ENCODE data around the gene VEGFC. TPM values are rescaled to one million over a fixed set of nuclear protein-coding genes. Genes with fewer than 3 reads are reported as not detected.

The VEGFC gene
- total RNA-seq, 5 donors from 2014 or later (not counting 1 experiment from before 2014, with no cell fraction given), result 0.13 to 0.18 TPM; not detected in 3

DNA sequence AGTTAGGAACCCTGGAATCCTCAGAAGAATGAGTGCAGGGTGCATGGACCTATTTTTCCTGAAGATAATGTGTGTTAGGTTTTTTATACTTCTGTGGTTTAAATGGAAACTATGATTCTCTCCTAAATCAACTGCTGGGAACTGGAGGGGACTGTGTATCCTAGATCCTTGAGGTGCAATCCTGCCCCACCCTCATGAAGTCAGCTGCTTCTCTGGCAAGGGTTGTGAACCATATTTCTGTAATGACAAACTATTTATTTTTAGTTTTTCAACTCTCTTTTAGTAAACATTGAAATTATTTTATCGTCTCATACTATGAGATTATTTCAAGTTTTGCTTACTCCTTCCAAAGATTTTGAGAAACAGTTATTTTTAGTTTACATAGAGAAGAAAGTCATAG, 25.8 kb upstream of the VEGFC start:
- no peaks in the 10 kb centered on the region for H3K36me3 ChIP-seq (ENCODE audit: control insufficient read depth in 2 of 2, extremely low read depth in 1 of 2, insufficient read depth in 1 of 2, low read length in 1 of 2)
- CTCF ChIA-PET, result no interaction called here
- ATAC-seq (replicated peaks in 1 of 4), result no peak
- WGBS (ENCODE audit: insufficient coverage), result no CpG with 5 or more reads among the region's 1 CpG
- no peaks in the 10 kb centered on the region for H3K9me3 ChIP-seq
- DNase-seq, result no peak
- Mint-ChIP-seq H3K4me3 (no peak overlapping the region), H3K4me1 (no peaks in the 10 kb centered on the region), H3K27me3 (no peaks in the 10 kb centered on the region), H3K27ac (no peak overlapping the region), H3K9me3 (peaks cover 0 to 2% (median 0%) of the 10 kb centered on the region in 3 donors), H3K36me3 (no peaks in the 10 kb centered on the region)
- H3K4me3 ChIP-seq (ENCODE audit: control insufficient read depth in 1 of 2, extremely low read depth in 1 of 2, low read length in 1 of 2), result no peak overlapping the region
- POLR2A ChIA-PET, result no interaction called here
- no peaks in the 10 kb centered on the region for H3K27me3 ChIP-seq (replicated peaks in 1 of 2; ENCODE audit: control insufficient read depth in 2 of 2, extremely low read depth in 1 of 2, insufficient read depth in 2 of 2, low read length in 1 of 2)
- no peak overlapping the region for H3K27ac ChIP-seq (ENCODE audit: low read length)
- H3K4me1 ChIP-seq (ENCODE audit: control insufficient read depth in 1 of 2, extremely low read depth in 1 of 2, insufficient read depth in 2 of 2, low read length in 2 of 2), result no peaks in the 10 kb centered on the region

DNA sequence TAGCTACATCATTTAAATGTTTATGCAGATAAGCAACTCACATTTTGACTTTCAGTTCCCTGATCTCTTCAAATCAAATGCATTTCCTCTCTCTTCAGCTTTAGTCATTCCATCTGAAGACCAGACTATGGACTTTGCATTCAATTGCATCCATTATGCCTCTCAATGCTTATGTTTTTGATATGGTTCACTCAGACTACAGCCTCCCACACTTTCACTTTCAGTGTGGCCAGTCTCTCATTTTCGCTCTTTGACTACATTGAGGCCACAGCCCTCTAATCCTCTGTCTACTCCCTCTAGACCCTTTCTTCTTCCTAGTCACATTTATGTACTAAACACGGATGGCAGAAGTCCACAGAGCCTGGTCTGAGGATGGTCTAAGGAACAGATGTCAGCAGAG, 24.5 kb upstream of the VEGFC start:
- Mint-ChIP-seq H3K4me3 (no peak overlapping the region), H3K27me3 (no peaks in the 10 kb centered on the region), H3K36me3 (no peaks in the 10 kb centered on the region), H3K4me1 (no peaks in the 10 kb centered on the region), H3K27ac (no peak overlapping the region), H3K9me3 (peaks cover 0 to under 1% (median 0%) of the 10 kb centered on the region in 3 donors)
- Histone ChIP-seq H3K36me3 (ENCODE audit: control insufficient read depth in 2 of 2, extremely low read depth in 1 of 2, insufficient read depth in 1 of 2, low read length in 1 of 2) (no peaks in the 10 kb centered on the region), H3K27me3 (replicated peaks in 1 of 2; ENCODE audit: control insufficient read depth in 2 of 2, extremely low read depth in 1 of 2, insufficient read depth in 2 of 2, low read length in 1 of 2) (no peaks in the 10 kb centered on the region), H3K4me1 (ENCODE audit: control insufficient read depth in 1 of 2, extremely low read depth in 1 of 2, insufficient read depth in 2 of 2, low read length in 2 of 2) (no peaks in the 10 kb centered on the region), H3K4me3 (ENCODE audit: control insufficient read depth in 1 of 2, extremely low read depth in 1 of 2, low read length in 1 of 2) (no peak overlapping the region), H3K27ac (ENCODE audit: low read length) (no peak overlapping the region), H3K9me3 (no peaks in the 10 kb centered on the region)
- ATAC-seq (replicated peaks in 1 of 4), result no peak
- ChIA-PET POLR2A (no interaction called here), CTCF (no interaction called here)
- no peak for DNase-seq
- WGBS (ENCODE audit: insufficient coverage), result no CpG with 5 or more reads among the region's 2 CpGs

DNA sequence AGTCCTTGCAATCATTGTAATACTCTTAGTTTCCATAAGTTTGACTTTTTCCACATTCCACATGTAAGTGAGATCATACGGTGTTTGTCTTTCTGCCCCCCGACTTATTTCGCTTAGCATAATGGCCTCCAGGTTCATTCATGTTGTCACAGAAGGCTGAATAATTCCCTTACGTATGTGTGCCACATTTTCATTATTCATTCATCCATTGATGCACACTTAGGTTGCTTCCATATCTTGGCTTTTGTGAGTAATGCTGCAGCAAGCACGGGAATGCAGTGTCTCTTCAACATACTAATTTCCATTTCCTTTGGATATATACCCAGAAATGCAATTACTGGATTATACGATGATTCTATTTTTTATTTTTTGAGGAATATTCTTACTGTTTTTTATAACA, 22.0 kb upstream of the VEGFC start:
- Histone ChIP-seq H3K36me3 (ENCODE audit: control insufficient read depth in 2 of 2, extremely low read depth in 1 of 2, insufficient read depth in 1 of 2, low read length in 1 of 2) (no peaks in the 10 kb centered on the region), H3K4me3 (ENCODE audit: control insufficient read depth in 1 of 2, extremely low read depth in 1 of 2, low read length in 1 of 2) (no peak overlapping the region), H3K4me1 (ENCODE audit: control insufficient read depth in 1 of 2, extremely low read depth in 1 of 2, insufficient read depth in 2 of 2, low read length in 2 of 2) (no peaks in the 10 kb centered on the region), H3K27ac (ENCODE audit: low read length) (no peak overlapping the region), H3K27me3 (replicated peaks in 1 of 2; ENCODE audit: control insufficient read depth in 2 of 2, extremely low read depth in 1 of 2, insufficient read depth in 2 of 2, low read length in 1 of 2) (no peaks in the 10 kb centered on the region), H3K9me3 (no peaks in the 10 kb centered on the region)
- ATAC-seq (replicated peaks in 1 of 4) (no peak), DNase-seq (no peak)
- Mint-ChIP-seq H3K4me3 (no peak overlapping the region), H3K9me3 (no peaks in the 10 kb centered on the region), H3K27ac (no peak overlapping the region), H3K4me1 (no peaks in the 10 kb centered on the region), H3K27me3 (no peaks in the 10 kb centered on the region), H3K36me3 (no peaks in the 10 kb centered on the region)
- POLR2A ChIA-PET, result no interaction called here
- CTCF ChIA-PET, result no interaction called here
- 89% methylated on average over 4 of the region's 6 CpGs for WGBS (ENCODE audit: insufficient coverage)

DNA sequence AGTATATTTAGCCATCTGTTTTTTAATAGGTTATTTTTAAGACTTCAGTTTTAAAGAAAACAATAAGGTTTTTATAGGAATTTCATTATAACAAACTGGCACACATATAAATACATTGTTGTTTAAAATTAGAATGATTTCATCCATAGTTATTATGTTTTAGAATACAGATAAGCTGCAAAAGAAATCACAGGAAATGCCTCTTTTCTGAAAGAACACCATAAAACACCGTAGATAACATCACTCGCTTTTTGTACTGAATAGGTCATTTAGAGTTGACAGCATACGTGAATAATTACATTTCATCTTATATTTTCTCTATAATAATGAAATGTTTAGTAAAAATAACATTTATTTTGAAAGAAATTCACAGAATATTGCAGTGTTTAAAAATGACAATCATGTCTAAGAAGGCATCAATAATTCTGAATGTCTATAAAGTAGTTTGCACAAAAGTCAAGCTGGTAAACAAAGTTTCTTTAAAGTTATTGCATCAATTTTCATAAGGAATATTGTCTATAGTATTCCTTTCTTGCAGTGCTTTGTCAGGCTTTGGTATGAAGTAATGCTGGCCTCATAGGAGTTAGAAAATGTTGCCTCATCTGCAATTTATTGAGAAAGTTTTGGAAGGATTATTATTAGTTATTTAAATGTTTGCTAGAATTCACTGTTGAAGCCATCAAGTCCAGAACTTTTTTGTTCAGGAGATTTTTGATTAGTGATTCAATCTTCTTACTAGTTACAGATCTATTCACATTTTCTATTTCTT, 17.9 kb upstream of the VEGFC start:
- POLR2A ChIA-PET, result no interaction called here
- Mint-ChIP-seq H3K4me3 (no peak overlapping the region), H3K27ac (no peak overlapping the region), H3K9me3 (peaks cover 6 to 19% (median 18%) of the 10 kb centered on the region in 3 donors), H3K27me3 (peaks cover 0 to 6% of the 10 kb centered on the region in 2 donors), H3K36me3 (no peaks in the 10 kb centered on the region), H3K4me1 (no peaks in the 10 kb centered on the region)
- ATAC-seq (replicated peaks in 1 of 4), result no peak
- WGBS (ENCODE audit: insufficient coverage), result no CpG with 5 or more reads among the region's 3 CpGs
- no peak overlapping the region for H3K27ac ChIP-seq (ENCODE audit: low read length)
- H3K27me3 ChIP-seq (replicated peaks in 1 of 2; ENCODE audit: control insufficient read depth in 2 of 2, extremely low read depth in 1 of 2, insufficient read depth in 2 of 2, low read length in 1 of 2), result no peaks in the 10 kb centered on the region
- H3K4me3 ChIP-seq (ENCODE audit: control insufficient read depth in 1 of 2, extremely low read depth in 1 of 2, low read length in 1 of 2), result no peak overlapping the region
- no peak for DNase-seq
- no peaks in the 10 kb centered on the region for H3K4me1 ChIP-seq (ENCODE audit: control insufficient read depth in 1 of 2, extremely low read depth in 1 of 2, insufficient read depth in 2 of 2, low read length in 2 of 2)
- no peaks in the 10 kb centered on the region for H3K9me3 ChIP-seq
- no peaks in the 10 kb centered on the region for H3K36me3 ChIP-seq (ENCODE audit: control insufficient read depth in 2 of 2, extremely low read depth in 1 of 2, insufficient read depth in 1 of 2, low read length in 1 of 2)
- CTCF ChIA-PET, result no interaction called here

DNA sequence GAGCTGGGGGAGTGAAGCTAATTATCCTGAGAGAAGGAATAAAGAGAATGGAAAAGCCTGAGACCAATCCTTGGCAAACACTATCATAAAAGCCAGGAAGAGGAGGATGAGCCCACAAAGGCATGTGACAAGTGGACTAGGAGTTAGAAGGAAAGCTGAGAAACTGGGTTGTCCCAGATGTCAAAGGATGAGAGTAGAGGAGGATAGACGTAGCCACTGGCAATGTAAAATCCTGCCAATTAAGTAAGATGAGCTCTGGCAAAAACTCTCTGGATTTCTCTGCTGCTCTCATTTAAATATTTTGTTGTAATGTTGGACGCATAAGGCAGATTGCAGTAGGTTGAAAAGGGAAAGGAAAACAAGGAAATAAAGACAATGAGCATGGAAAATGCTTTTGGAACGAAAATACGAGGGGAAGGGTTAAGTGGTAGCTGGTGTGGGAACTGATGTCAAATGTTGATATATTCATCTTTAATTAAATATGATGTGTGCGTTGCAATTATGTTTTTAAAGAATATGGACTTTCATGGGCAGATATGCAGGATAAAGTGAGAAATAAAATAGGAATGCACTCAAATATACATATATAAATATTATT, 14.2 kb upstream of the VEGFC start:
- H3K27me3 Mint-ChIP-seq, result peaks cover 0 to 6% of the 10 kb centered on the region in 2 donors
- no peaks in the 10 kb centered on the region for H3K36me3 ChIP-seq (ENCODE audit: control insufficient read depth in 2 of 2, extremely low read depth in 1 of 2, insufficient read depth in 1 of 2, low read length in 1 of 2)
- no peak overlapping the region for H3K4me3 Mint-ChIP-seq
- no peak overlapping the region for H3K4me3 ChIP-seq (ENCODE audit: control insufficient read depth in 1 of 2, extremely low read depth in 1 of 2, low read length in 1 of 2)
- CTCF ChIA-PET, result no interaction called here
- WGBS (ENCODE audit: insufficient coverage), result 85% methylated on average over 4 of the region's 5 CpGs
- no peaks in the 10 kb centered on the region for H3K27me3 ChIP-seq (replicated peaks in 1 of 2; ENCODE audit: control insufficient read depth in 2 of 2, extremely low read depth in 1 of 2, insufficient read depth in 2 of 2, low read length in 1 of 2)
- ATAC-seq (replicated peaks in 1 of 4) (no peak), DNase-seq (no peak)
- no peaks in the 10 kb centered on the region for H3K4me1 ChIP-seq (ENCODE audit: control insufficient read depth in 1 of 2, extremely low read depth in 1 of 2, insufficient read depth in 2 of 2, low read length in 2 of 2)
- no peaks in the 10 kb centered on the region for H3K36me3 Mint-ChIP-seq
- H3K27ac ChIP-seq (ENCODE audit: low read length), result no peak overlapping the region
- peaks cover 6 to 19% (median 18%) of the 10 kb centered on the region in 3 donors for H3K9me3 Mint-ChIP-seq
- H3K4me1 Mint-ChIP-seq, result no peaks in the 10 kb centered on the region
- no peak overlapping the region for H3K27ac Mint-ChIP-seq
- POLR2A ChIA-PET, result no interaction called here
- no peaks in the 10 kb centered on the region for H3K9me3 ChIP-seq

DNA sequence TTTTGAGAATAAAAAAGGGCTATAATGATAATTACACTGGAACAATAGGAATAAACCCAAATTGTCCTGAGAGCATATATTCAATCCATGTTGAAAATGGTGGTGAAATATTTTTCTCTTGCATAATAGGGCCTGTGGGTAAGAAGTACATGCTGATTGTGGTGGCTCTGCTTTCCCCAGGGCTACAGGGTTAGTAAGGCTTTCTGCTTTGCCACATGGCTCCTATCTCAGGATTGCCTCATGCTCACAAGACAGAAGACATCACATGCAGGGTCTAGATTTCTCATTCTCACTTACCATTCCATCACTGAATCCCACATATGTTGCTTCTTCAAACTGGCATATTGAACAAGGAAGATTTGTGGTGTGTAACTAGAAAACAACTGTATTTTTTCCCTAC, 12.4 kb upstream of the VEGFC start:
- Mint-ChIP-seq H3K27me3 (peaks cover 0 to 6% of the 10 kb centered on the region in 2 donors), H3K36me3 (no peaks in the 10 kb centered on the region), H3K9me3 (peaks cover 6 to 19% (median 18%) of the 10 kb centered on the region in 3 donors), H3K4me1 (no peaks in the 10 kb centered on the region), H3K27ac (no peak overlapping the region), H3K4me3 (no peak overlapping the region)
- Histone ChIP-seq H3K27ac (ENCODE audit: low read length) (no peak overlapping the region), H3K9me3 (no peaks in the 10 kb centered on the region), H3K27me3 (replicated peaks in 1 of 2; ENCODE audit: control insufficient read depth in 2 of 2, extremely low read depth in 1 of 2, insufficient read depth in 2 of 2, low read length in 1 of 2) (no peaks in the 10 kb centered on the region), H3K4me3 (ENCODE audit: control insufficient read depth in 1 of 2, extremely low read depth in 1 of 2, low read length in 1 of 2) (no peak overlapping the region), H3K4me1 (ENCODE audit: control insufficient read depth in 1 of 2, extremely low read depth in 1 of 2, insufficient read depth in 2 of 2, low read length in 2 of 2) (no peaks in the 10 kb centered on the region), H3K36me3 (ENCODE audit: control insufficient read depth in 2 of 2, extremely low read depth in 1 of 2, insufficient read depth in 1 of 2, low read length in 1 of 2) (no peaks in the 10 kb centered on the region)
- DNase-seq (no peak), ATAC-seq (replicated peaks in 1 of 4) (no peak)
- CTCF ChIA-PET, result no interaction called here
- POLR2A ChIA-PET, result no interaction called here
